Skin epidermis (tissue), 12 donors: ENCODE results near the gene NLK.
"Not testable (repeated sequence)": the region's sequence is repeated elsewhere in the genome, so short reads cannot be mapped to it uniquely, and the experiment has no call there.

ENCODE experiments used
- H3K27ac ChIP-seq, 21 experiments: fragments of 200-600 bp; sonication (generic) in 11 of 21; one replicate each; pipeline ENCODE4 v1.5.0; 2020; ENCODE audit warnings: mild to moderate bottlenecking in 3 of 21, inconsistent platforms in 2 of 21, moderate library complexity in 2 of 21
- H3K4me3 ChIP-seq, 7 experiments: fragments of 200-600 bp; sonication (generic) in 2 of 7; one replicate each; pipeline ENCODE4 v1.5.0; 2020; ENCODE audit warnings: inconsistent platforms in 2 of 7, mild to moderate bottlenecking in 2 of 7, moderate library complexity in 1 of 7

The NLK gene

DNA sequence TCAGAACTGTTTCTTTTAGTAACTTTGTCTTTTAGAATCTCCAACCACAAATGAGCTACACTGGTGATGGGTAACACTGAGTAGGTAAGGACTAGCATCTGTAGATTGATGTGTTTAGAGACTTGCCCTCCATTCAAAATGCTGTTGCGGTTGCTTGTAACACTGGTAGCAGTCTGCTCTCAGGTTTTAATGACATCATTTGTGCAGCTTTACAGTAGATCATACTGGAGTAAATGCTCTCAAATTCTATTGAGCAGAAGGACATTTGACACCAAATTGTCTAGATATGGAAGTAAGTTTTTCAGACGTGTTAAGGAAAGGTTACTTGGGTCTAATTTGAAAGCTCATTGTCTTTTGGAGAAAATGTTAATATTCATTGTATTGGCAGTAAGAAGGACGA is 98.8 kb downstream of the NLK start:
- H3K27ac ChIP-seq: no peak overlapping the region
- no peak overlapping the region for H3K4me3 ChIP-seq

DNA sequence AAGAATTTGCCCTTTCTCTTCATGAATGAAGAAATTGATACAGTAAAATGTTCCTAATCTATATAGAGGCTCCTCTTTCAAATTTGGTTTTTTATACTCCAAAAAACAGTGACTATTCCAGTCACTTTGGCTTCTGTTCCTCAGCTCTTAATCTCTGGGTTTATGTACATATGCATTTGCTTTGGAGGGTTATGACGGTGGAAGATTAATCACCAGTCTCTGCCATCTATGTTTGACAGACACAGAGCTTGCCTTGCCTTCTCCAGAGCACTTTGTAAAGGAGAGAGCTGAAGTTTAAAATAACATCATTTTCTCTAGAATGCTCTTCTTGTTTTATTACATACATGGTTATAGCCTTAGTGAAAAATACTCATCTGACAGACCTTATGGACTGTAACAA is 99.3 kb downstream of the NLK start:
- H3K4me3 ChIP-seq: no peak overlapping the region
- no peak overlapping the region for H3K27ac ChIP-seq

DNA sequence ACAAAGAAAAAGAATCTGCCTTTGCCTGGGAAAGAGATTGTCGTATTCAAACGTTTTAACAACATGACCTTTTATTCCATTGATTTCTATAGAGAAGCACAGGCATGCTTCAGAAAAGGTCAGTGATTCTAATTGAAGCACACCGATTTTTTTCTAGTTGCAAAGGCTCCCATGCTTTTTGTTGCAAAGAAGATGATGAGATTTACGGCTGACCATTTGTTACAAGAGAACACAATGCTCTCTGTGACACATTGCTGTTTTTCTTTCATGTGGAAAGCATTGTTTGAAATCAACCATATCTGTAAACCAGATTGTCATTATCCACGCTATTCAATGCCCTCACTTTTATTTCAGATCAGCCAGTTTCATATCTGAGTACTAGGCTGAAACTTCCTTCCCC is 99.8 kb downstream of the NLK start:
- H3K4me3 ChIP-seq: no peak overlapping the region
- H3K27ac ChIP-seq: no peak overlapping the region

DNA sequence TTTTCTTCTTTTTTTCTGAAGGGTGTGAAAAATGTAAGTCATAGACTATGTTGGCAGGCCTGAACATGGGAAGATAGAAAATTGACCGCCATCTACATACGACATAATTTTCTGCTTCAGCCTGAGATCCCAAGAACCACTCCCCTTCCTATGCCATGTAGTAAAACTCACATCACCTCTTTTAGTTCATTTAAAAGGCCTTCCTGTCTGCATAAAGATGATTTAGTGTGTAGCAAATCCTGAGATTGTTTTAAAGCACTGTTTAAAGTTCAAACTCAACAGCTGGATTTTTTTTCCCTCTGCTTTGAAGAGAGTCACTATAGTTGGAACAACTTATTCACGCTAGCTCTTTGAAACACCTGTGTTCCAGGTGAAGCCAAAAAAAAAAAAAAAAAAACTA is 101.5 kb downstream of the NLK start:
- no peak overlapping the region for H3K27ac ChIP-seq
- H3K4me3 ChIP-seq: no peak overlapping the region

DNA sequence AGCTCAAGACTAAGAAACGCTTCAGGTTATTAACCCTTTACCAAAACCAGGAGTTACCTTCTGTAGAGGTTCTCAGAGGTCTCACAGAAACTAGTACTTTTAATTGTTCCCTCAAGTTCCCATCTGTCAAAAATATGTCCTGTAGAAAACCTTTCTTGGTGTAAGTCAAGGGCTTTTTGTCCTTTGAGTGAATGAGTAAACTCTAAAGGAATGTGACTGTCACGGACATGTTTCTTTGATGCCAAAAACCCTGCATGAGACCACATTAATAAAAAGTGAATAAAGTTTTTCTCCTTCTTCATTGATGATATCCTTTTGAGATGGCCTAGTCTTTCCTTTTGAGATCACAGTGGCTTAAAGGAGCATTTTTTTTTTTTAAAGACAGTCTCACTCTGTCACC is 102.9 kb downstream of the NLK start:
- H3K4me3 ChIP-seq: no peak overlapping the region
- no peak overlapping the region for H3K27ac ChIP-seq

DNA sequence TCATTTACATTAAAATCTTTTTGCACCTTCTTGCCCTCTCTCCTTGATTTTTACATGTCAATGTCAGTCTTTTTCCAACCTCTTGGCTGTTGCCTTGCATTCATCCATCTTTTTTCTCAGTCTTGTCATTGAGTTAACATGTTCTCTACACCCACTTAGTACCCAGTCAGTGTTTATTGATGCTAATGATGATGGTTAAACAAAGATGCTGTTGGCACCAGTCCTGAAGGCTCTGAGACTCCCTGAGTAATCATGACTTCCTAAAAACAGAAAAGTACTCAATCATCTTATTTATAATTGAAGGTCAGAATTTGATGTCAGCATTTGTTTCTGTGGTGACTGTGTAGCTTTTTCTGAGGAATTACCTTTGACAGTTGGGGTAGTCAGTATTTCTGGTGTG is 104.5 kb downstream of the NLK start:
- no peak overlapping the region for H3K27ac ChIP-seq
- H3K4me3 ChIP-seq: no peak overlapping the region

DNA sequence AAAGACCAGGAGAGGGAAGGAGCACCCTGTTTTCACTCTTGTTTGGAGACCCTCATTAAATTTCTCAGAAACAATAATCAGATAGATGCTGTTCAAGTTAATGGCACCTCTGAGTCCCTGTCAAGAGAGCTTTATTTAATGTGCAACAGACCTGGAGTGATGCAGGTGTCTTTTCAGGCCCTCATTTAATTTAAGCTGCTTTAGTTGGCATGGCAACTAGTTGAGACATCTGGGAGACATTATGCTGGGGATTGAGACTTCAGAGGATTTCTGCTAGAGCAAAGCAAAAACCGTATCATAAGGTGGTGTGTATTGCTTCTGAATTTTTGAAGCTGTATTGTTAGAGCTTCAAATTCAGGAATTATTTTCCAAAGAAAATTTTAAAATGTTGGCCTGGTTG is 108.5 kb downstream of the NLK start:
- Histone ChIP-seq H3K27ac (no peak overlapping the region), H3K4me3 (no peak overlapping the region)

DNA sequence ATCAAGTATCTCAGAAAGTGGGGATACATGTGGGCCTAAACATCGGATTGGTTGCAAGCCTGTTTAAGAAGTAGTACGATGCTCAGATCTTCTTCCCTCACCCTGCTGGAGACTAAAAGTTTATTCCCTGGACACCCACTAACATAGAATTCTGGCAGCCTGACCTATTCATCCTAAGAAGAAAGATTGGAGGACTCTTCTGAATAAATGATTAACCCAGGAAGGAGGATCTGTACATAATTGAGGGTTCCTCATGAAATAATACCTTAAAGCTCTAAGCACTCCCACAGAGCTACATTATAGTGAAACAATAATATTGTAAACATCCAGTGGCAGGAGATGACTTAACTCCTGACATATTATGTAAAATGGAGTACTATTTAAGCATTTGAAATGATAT is 111.7 kb downstream of the NLK start:
- Histone ChIP-seq H3K27ac (no peak overlapping the region), H3K4me3 (no peak overlapping the region)

DNA sequence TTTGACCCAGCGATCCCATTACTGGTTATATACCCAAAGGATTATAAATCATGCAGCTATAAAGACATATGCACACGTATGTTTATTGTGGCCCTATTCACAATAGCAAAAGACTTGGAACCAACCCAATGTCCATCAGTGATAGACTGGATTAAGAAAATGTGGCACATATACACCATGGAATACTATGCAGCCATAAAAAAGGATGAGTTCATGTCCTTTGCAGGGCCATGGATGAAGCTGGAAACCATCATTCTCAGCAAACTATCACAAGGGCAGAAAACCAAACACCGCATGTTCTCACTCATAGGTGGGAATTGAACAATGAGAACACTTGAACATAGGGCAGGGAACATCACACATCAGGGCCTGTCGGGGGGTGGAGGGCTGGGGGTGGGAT is 112.9 kb downstream of the NLK start:
- not testable (repeated sequence) for H3K4me3 ChIP-seq

DNA sequence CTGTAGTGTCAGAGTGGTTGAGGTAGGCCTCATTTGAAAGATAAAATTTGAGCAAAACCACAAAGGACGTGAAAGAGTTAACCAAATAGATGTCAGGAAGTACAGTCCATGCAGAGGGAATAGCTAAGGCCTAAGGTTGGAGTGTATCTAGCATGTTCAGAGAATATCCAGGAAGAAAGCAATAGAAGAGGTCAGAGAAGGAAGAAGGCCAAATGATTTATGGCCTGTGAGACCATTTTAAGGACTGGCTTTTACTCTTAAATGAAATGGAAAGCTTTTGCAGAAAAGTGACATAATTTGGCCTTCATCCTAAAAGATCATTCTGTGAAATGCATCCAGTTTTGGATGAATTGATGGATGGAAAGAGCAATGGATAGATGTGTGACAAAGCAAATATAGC is 116.5 kb downstream of the NLK start:
- no peak overlapping the region for H3K4me3 ChIP-seq
- no peak overlapping the region for H3K27ac ChIP-seq

More for the DNA sequence above, 112.9 kb downstream of the NLK start:
- H3K27ac ChIP-seq: not testable (repeated sequence)

DNA sequence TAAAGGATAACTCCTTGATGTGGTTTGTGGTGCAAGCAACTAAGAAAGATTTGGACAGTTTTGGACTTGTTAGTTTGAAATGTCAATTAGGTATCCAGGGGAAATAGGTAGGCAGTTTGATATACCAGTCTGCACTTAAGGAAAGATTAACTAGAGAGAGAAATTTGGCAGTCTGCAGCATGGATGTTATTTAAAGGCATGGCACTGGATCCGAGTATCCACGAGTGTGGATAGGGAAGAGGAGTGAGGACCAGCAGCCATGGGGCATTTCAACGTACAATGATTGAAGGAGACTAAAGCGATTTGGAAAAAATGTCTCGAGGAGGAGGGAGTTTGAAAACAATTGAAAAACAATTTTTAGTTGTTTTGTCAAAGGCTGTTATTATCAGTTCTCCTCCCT is 117.4 kb downstream of the NLK start:
- Histone ChIP-seq H3K27ac (no peak overlapping the region), H3K4me3 (no peak overlapping the region)

DNA sequence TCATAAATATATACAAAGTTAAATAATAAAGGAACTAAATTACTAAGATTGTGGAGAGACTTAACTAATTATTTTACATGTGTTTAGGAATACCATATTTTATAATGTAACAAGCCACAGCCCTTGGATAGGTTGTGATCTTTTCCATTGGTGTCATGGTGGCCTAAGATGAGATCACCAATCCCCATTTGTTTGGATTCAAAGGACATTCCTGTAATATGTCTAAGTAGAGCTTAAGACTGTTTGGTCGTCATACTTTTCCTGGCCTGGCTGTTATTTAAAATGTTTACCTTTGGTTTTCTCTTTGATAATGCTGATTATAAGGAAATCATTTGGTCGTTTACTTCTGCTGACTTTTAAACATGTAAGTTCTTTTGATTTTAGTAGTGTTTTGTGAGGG is 118.1 kb downstream of the NLK start:
- H3K27ac ChIP-seq: no peak overlapping the region
- no peak overlapping the region for H3K4me3 ChIP-seq

DNA sequence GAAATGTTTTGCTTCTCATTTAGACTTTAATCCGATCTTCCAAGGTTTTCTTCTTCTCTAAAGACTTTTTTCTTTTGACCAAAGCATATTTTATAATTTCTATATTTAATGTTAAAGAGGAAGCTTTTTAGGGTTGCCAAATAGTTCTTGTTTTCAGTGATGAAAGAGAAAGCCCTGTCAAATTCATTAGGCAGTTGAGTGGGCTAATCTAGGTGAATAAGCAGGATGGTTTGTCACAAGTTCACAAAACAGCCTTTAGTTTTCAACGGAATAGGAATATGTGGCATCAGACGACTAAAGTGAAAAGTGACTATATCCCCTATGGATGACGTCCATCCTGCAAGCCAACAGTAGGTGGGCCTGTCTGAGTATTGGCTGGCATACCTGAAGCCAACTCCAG is 118.8 kb downstream of the NLK start:
- H3K4me3 ChIP-seq: no peak overlapping the region

DNA sequence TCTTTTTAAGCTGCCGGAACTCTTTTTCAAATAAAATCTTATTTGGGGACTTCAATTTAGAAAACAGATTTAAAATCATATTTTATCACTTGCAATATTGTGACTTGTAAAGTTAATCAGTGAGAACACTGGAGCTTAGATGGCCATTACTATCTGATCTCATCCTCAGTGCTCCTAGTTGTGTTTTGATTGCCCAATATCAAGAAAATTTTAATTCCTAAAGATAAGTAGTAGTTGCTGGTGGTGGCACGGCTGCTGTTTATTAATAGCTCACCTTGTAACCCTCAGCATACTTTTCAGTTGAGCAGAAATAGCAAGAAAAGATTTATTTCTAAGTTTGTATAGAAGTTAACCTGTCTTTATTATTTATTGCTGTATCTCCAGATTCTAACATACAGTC is 124.0 kb downstream of the NLK start:
- H3K4me3 ChIP-seq: no peak overlapping the region
- no peak overlapping the region for H3K27ac ChIP-seq

More for the DNA sequence above, 118.8 kb downstream of the NLK start:
- H3K27ac ChIP-seq: no peak overlapping the region

DNA sequence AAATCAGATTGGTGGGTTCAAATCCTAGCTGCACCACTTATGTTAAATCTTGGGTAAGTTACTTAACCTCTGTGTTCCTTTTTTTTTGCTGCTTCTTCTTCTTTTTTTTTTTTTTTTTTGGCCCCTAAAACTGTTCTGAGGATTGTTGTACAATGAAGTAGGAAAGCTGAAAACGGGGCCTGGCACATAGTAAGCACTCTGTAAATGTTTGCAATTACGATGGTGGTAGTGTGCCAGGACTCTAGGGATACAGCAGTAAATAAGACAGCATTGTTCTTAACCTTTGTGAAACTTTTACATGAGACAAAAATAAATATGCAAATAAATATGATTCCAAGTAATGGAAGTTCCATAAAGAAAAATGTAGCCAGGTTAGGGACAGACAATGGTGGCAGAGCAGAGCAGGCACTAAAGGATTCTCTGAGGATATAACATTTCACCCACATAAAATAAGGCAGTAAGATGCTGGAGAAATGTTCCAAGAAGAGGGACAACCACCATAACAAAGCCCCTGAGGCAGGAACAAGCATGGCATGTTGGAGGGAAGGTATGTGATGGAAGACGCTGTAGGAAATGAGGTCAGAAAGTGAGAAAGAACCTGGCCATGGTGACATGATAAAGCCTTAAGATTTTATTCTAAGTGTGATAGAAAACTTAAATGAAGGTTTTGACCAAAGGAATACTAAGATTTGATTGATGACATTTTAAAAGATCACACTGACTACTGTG is 127.3 kb downstream of the NLK start:
- Histone ChIP-seq H3K4me3 (no peak overlapping the region), H3K27ac (no peak overlapping the region)

DNA sequence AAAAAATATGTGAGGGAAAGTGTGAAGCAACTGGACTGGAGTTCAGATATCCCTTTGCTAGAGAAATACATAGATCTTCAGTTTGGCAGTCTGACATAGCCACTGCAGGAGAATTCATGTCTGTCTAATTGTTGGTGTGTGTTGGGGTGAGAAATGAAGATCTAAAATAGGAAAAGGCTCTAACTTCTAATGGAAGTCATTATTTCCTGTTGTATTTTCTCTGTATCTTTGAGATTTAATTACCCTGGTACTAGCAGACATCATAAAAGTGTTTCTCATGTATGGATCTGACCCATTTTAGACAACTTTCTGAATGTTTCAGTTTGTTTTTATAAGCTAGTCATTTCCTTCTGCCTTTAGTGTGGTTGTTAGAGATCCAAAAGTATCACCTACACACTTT is 128.3 kb downstream of the NLK start:
- no peak overlapping the region for H3K27ac ChIP-seq
- H3K4me3 ChIP-seq: no peak overlapping the region

DNA sequence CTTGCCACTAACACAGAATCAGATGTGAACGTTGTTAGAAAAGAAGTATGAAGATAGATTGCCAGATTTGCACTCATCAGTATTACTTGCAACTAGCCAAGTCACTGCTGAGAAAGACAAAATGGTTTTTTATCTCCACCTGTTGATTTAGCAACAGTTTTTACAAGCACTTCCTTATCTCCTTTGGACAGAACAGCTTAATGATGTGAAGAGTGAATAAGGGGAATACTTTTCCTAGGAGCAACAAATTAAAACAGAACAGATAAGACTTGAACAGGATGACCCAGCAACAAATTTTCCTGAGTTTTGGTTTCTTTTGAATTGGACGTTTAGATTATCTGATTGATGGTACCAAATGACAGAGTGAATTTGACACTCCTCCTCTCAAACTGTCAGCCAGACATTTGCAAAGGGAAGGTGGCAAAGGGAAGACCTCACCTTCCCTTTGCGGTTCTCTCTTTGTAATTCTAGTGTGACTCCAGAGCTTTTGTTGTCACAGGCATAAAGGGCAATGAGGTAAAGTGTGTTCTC is 130.6 kb downstream of the NLK start:
- Histone ChIP-seq H3K4me3 (no peak overlapping the region), H3K27ac (no peak overlapping the region)

DNA sequence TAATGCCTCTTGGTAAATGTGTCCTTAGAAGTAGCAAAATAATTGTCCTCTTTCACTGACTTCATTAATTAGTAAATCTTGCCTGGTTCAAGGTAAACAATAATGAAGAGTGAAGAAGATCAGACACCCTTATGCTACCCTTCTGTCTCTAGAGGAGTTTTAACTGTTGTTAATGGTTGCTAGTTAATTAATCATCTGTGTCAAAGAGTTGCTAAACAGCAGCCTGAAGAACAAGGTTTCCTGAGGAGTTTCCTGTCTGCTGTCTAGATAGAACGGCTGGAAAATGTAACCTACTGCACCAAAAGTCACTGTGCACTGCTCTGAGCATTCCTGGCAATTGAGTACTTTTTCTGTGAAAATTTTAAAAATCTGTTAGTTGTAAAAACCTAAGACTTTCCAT is 131.3 kb downstream of the NLK start:
- no peak overlapping the region for H3K27ac ChIP-seq
- H3K4me3 ChIP-seq: no peak overlapping the region

DNA sequence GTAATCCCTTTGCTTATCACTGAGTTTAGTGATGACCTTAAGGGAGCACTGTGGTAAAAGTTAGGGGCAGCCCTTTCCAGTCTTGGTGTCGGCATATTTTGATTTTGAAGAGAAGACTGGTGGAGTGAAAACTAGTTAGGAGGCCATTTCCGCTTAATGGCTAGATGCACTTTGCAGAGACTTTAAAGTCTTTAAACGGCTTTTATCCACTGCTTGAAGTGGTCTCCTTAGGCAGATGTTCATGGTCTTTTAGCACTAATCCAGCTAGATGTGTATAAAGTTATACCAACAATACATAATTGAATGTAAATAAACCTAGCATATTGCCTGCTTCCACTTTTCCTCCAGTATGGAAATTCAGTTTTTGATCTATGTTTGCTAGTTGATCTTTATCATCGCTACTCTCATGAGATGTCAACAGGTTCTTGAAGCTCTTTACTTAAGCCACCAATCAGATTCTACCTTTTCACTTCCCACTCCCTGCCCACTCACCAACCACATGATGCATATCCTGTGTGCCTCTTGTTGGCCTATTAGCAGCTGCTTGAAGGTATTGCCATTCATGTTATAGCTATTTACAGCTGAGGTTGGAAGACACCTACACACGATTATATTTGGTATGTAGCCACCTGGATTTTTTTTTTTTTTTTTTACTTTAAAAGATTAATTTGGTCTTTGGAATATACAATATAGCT is 132.0 kb downstream of the NLK start:
- Histone ChIP-seq H3K4me3 (no peak overlapping the region), H3K27ac (no peak overlapping the region)

DNA sequence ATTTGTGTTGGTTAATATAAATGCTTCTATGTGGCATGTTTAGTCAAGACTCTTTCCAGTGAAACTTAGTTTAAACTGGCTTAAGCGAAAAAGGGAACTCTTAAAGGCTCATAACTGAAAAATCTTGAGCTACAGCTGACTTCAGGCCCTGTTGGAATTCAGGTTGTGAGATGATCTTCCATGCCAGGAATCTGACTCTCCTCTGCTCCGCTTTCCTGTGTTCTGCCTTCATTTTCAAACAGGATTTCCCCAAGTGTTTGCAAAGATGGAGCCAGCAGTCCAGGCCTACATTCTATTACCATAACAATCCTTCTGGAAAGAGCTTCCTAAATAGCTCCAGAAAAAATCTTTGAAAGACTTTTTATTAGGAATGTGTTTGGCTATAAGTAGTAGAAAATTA is 134.9 kb downstream of the NLK start:
- Histone ChIP-seq H3K4me3 (no peak overlapping the region), H3K27ac (no peak overlapping the region)

DNA sequence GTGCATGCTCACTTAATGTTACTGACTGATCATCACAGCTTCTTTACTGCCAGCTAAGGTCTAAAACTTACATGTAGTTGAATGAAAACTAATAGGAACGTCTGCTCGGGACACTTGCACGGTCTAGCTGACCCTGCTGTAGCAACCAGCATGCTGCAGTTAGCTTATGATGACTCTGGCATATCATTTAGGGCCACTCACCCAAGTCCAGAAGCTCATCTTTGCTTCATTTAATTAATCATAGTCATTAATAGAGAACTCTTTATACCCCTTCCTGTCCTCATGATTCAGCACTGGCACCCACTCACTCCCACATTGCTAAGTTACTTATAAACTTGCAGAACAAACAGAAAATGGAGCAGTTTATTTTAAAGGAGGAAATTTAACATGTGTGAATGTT is 136.3 kb downstream of the NLK start:
- Histone ChIP-seq H3K27ac (no peak overlapping the region), H3K4me3 (no peak overlapping the region)

DNA sequence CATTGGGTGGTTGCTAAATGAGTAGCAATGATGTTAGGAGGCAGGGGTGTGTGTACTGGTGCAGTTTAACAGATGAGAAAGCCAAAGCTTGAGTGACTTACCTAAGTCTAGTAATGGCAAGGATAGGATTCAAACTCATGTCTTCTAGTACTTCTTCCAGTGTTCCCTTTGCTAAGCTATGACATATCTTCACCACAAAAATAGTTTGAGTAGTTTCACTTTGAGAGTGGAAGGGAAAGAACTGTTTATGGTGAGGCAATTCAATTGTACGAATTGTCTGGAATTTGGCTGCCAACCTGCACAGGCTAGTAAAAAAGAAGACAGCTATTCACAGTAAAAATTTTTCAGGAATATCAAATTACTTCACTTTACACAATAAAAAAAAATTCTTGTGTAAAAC is 138.0 kb downstream of the NLK start:
- no peak overlapping the region for H3K27ac ChIP-seq
- no peak overlapping the region for H3K4me3 ChIP-seq
